ENCODE data around the gene SPEM1. TPM values are rescaled to one million over a fixed set of nuclear protein-coding genes. Genes with fewer than 3 reads are reported as not detected.

SPEM1 gene
- total and polyA plus RNA-seq, 9 donors = not detected

GRCh38 chr17:7441266-7441665 is 21.1 kb downstream of the SPEM1 start:
- Histone ChIP-seq H3K4me1 (ENCODE audit: insufficient read depth) (peaks cover 4% of the 10 kb centered on the region), H3K36me3 (no peaks in the 10 kb centered on the region), H3K27me3 (no peaks in the 10 kb centered on the region), H3K9me3 (no peaks in the 10 kb centered on the region), H3K4me3 (no peak overlapping the region), H3K27ac (no peak overlapping the region)
- TF ChIP-seq CTCF (IDR thresholded peaks at IDR 0.05) = no peak
- no peak for TF ChIP-seq EP300 (IDR thresholded peaks at IDR 0.05)
- no peak for TF ChIP-seq POLR2A (IDR thresholded peaks at IDR 0.05)
- 33 to 42% (median 42%) methylated on average over 7 of the region's 7 CpGs for WGBS, 3 donors
- DNase-seq = no peak
- intact Hi-C loops (cut with DNase I) = loop anchor here in 3 of 4 donors (5.0 kb wide), 1 partner anchor 36 kb away; the partner anchor contains the start of gene ZBTB4 (in 3 of the 3)

GRCh38 chr17:7442142-7442541 is 22.0 kb downstream of the SPEM1 start:
- WGBS, 3 donors = 80 to 98% (median 92%) methylated on average over 2 of the region's 2 CpGs
- Histone ChIP-seq H3K9me3 (no peaks in the 10 kb centered on the region), H3K4me3 (no peak overlapping the region), H3K27ac (no peak overlapping the region), H3K36me3 (no peaks in the 10 kb centered on the region), H3K4me1 (ENCODE audit: insufficient read depth) (peaks cover 4% of the 10 kb centered on the region), H3K27me3 (no peaks in the 10 kb centered on the region)
- intact Hi-C loops (cut with DNase I) = loop anchor here in 3 of 4 donors (5.0 kb wide), 1 partner anchor 35 kb away; the partner anchor contains the start of gene ZBTB4 (in 3 of the 3)
- TF ChIP-seq CTCF (IDR thresholded peaks at IDR 0.05) (no peak), EP300 (IDR thresholded peaks at IDR 0.05) (no peak), POLR2A (IDR thresholded peaks at IDR 0.05) (no peak)
- DNase-seq = no peak

- peaks cover 2% of the 10 kb centered on the region for H3K4me1 ChIP-seq (ENCODE audit: insufficient read depth)
Observed at GRCh38 chr17:7443499-7444485, 23.7 kb downstream of the SPEM1 start.

More at GRCh38 chr17:7443499-7444485, 23.7 kb downstream of the SPEM1 start:
- no peak overlapping the region for H3K4me3 ChIP-seq
- DNase-seq = no peak
- intact Hi-C loops (cut with DNase I) = loop anchor here in 3 of 4 donors (5.0 kb wide), 1 partner anchor 34 kb away; the partner anchor contains the start of gene ZBTB4 (in 3 of the 3)
- no peaks in the 10 kb centered on the region for H3K36me3 ChIP-seq
- H3K27ac ChIP-seq = no peak overlapping the region
- no peaks in the 10 kb centered on the region for H3K9me3 ChIP-seq
- TF ChIP-seq EP300 (IDR thresholded peaks at IDR 0.05) = no peak
- no peak for TF ChIP-seq POLR2A (IDR thresholded peaks at IDR 0.05)
- TF ChIP-seq CTCF (IDR thresholded peaks at IDR 0.05) = no peak
- no peaks in the 10 kb centered on the region for H3K27me3 ChIP-seq
- WGBS, 3 donors = 79 to 88% (median 82%) methylated on average over 7 of the region's 7 CpGs
